IMR-90 (cell line): ENCODE measurements around the gene MRTFA. TPM values are rescaled to one million over a fixed set of nuclear protein-coding genes. Genes with fewer than 3 reads are reported as not detected.

Experiments used
- ATAC-seq: fragments of 200-7000 bp; cut with Tn5 transposase; 2 replicates; pipeline ENCODE4 v1.9.1; 2020; ENCODE audit warnings: low read depth, mild to moderate bottlenecking, moderate library complexity
- BruUV-seq: library from RNA; stranded (reverse); fragments of 400-500 nt; replicated peaks from 2 replicates; lab custom pipeline; 2021; lab: Mats Ljungman, UMichigan
- CTCF ChIA-PET: fragments of 300-600 bp; formaldehyde crosslinking; extraction: SDS; loops from one replicate; lab custom pipeline; 2021; ENCODE audit warnings: antibody characterized with exemption; lab: Yijun Ruan, JAX
- POLR2A ChIA-PET: fragments of 300-600 bp; sonication (Branson Sonifier 250); formaldehyde crosslinking; loops from one replicate; lab custom pipeline; 2022; ENCODE audit warnings: antibody characterized with exemption; ENCODE audit not compliant: unreplicated experiment; lab: Charles Lee
- DNase-seq: peaks from one replicate; pipeline ENCODE4 v3.0.0; 2013
- H2AFZ ChIP-seq: replicated peaks from 2 replicates; pipeline ENCODE3; 2013; ENCODE audit warnings: low read length, mild to moderate bottlenecking; ENCODE audit not compliant: poor library complexity
- H2AK5ac ChIP-seq: 2 replicates; pipeline ENCODE4 v1.6.1; 2013; ENCODE audit warnings: low read depth, low read length, inconsistent platforms
- H2AK9ac ChIP-seq: replicated peaks from 2 replicates; pipeline ENCODE3; 2013; ENCODE audit warnings: mild to moderate bottlenecking, low read depth, low read length, moderate library complexity; ENCODE audit not compliant: poor library complexity
- H2BK120ac ChIP-seq: 2 replicates; pipeline ENCODE4 v1.6.1; 2013; ENCODE audit warnings: low read depth, low read length, inconsistent platforms
- H2BK15ac ChIP-seq: 3 replicates; pipeline ENCODE4 v1.6.1; 2013; ENCODE audit warnings: low read depth, low read length, inconsistent platforms
- H2BK20ac ChIP-seq: 2 replicates; pipeline ENCODE4 v1.6.1; 2013; ENCODE audit warnings: low read depth, mild to moderate bottlenecking, inconsistent platforms, low read length, moderate library complexity
- H2BK5ac ChIP-seq: 2 replicates; pipeline ENCODE4 v1.6.1; 2013; ENCODE audit warnings: mild to moderate bottlenecking, low read depth, low read length, inconsistent platforms; ENCODE audit not compliant: poor library complexity, severe bottlenecking
- H3K14ac ChIP-seq: replicated peaks from 2 replicates; pipeline ENCODE4 v1.6.1; 2013; ENCODE audit warnings: low read depth, low read length, inconsistent platforms
- H3K18ac ChIP-seq: 2 replicates; pipeline ENCODE4 v1.6.1; 2013; ENCODE audit warnings: low read depth, low read length, control low read depth
- H3K23ac ChIP-seq: 2 replicates; pipeline ENCODE4 v1.6.1; 2013; ENCODE audit warnings: low read depth, low read length, inconsistent platforms
- H3K27ac ChIP-seq: 2 replicates; pipeline ENCODE4 v1.5.1; 2013; ENCODE audit warnings: mild to moderate bottlenecking, control low read depth, low read length; ENCODE audit not compliant: insufficient read depth
- H3K27me3 ChIP-seq: 2 replicates; pipeline ENCODE4 v1.6.1; 2013; ENCODE audit warnings: low read length; ENCODE audit not compliant: control insufficient read depth, insufficient read depth
- H3K36me3 ChIP-seq: 2 replicates; pipeline ENCODE4 v1.6.1; 2013; ENCODE audit warnings: low read length, mixed read lengths; ENCODE audit not compliant: control insufficient read depth, insufficient read depth
- H3K4ac ChIP-seq: 2 replicates; pipeline ENCODE4 v1.6.1; 2013; ENCODE audit warnings: low read depth, low read length, inconsistent platforms
- H3K4me1 ChIP-seq: 2 replicates; pipeline ENCODE4 v1.6.1; 2013; ENCODE audit warnings: low read length, mixed read lengths; ENCODE audit not compliant: control insufficient read depth, insufficient read depth
- H3K4me2 ChIP-seq: 2 replicates; pipeline ENCODE4 v1.6.1; 2013; ENCODE audit warnings: low read depth, mild to moderate bottlenecking, control low read depth, low read length, moderate library complexity
- H3K4me3 ChIP-seq: 2 replicates; pipeline ENCODE4 v1.5.1; 2013; ENCODE audit warnings: low read depth, mild to moderate bottlenecking, control low read depth, low read length, moderate library complexity; ENCODE audit not compliant: insufficient read depth
- H3K56ac ChIP-seq: 2 replicates; pipeline ENCODE4 v1.6.1; 2013; ENCODE audit warnings: low read length, inconsistent platforms; ENCODE audit not compliant: insufficient read depth; ENCODE audit errors: extremely low read depth
- H3K79me1 ChIP-seq, 2 experiments: 2 replicates each; pipeline ENCODE4 v1.6.1; 2013; ENCODE audit warnings: low read length in 2 of 2, inconsistent platforms in 1 of 2, low read depth in 1 of 2
- H3K9ac ChIP-seq: 2 replicates; pipeline ENCODE4 v1.6.1; 2013; ENCODE audit warnings: low read depth, low read length, control low read depth
- H3K9me1 ChIP-seq: 2 replicates; pipeline ENCODE4 v1.6.1; 2013; ENCODE audit warnings: low read length, inconsistent platforms; ENCODE audit not compliant: insufficient read depth
- H3K9me3 ChIP-seq: 2 replicates; pipeline ENCODE4 v1.6.1; 2013; ENCODE audit warnings: low read length; ENCODE audit not compliant: control insufficient read depth, insufficient read depth
- H4K20me1 ChIP-seq: 2 replicates; pipeline ENCODE4 v1.6.1; 2013; ENCODE audit warnings: low read length, inconsistent platforms; ENCODE audit not compliant: insufficient read depth
- H4K5ac ChIP-seq: 2 replicates; pipeline ENCODE4 v1.6.1; 2013; ENCODE audit warnings: mild to moderate bottlenecking, low read depth, low read length, control low read depth
- H4K8ac ChIP-seq, 2 experiments: 2 replicates each; pipeline ENCODE4 v1.6.1; 2013; ENCODE audit warnings: low read depth in 2 of 2, low read length in 2 of 2, control low read depth in 1 of 2, inconsistent platforms in 1 of 2
- H4K91ac ChIP-seq: 2 replicates; pipeline ENCODE4 v1.6.1; 2013; ENCODE audit warnings: low read depth, low read length, inconsistent platforms; ENCODE audit not compliant: insufficient read depth
- CEBPB ChIP-seq: IDR thresholded peaks from 2 replicates; pipeline ENCODE4 v1.6.1; 2012; ENCODE audit warnings: low read depth, low read length, improper control_type of control experiment
- MAFK ChIP-seq: IDR thresholded peaks from 2 replicates; pipeline ENCODE4 v1.6.1; 2012; ENCODE audit warnings: low read depth, low read length, improper control_type of control experiment
- MXI1 ChIP-seq: IDR thresholded peaks from 2 replicates; pipeline ENCODE4 v1.6.1; 2012; ENCODE audit warnings: low read depth, mild to moderate bottlenecking, low read length, moderate library complexity, borderline replicate concordance
- NFE2L2 ChIP-seq: fragments of 150-350 bp; IDR thresholded peaks from 2 replicates; pipeline ENCODE4 v1.6.1; 2016; ENCODE audit warnings: low read depth, mild to moderate bottlenecking, low read length
- POLR2A ChIP-seq: IDR thresholded peaks from 2 replicates; pipeline ENCODE4 v1.6.1; 2012; ENCODE audit warnings: mild to moderate bottlenecking, low read depth, low read length
- RCOR1 ChIP-seq: IDR thresholded peaks from 2 replicates; pipeline ENCODE4 v1.6.1; 2012; ENCODE audit warnings: mild to moderate bottlenecking, low read length, improper control_type of control experiment; ENCODE audit not compliant: insufficient replicate concordance
- RFX5 ChIP-seq: IDR thresholded peaks from 2 replicates; pipeline ENCODE4 v1.8.0; 2012; ENCODE audit warnings: low read depth, mild to moderate bottlenecking, low read length, moderate library complexity
- SMC3 ChIP-seq: fragments of 150-350 bp; IDR thresholded peaks from 2 replicates; pipeline ENCODE4 v1.6.1; 2016; ENCODE audit warnings: low read depth, mild to moderate bottlenecking, antibody characterized with exemption, low read length, moderate library complexity
- USF2 ChIP-seq: fragments of 150-350 bp; IDR thresholded peaks from 2 replicates; pipeline ENCODE4 v1.6.1; 2017; ENCODE audit warnings: mild to moderate bottlenecking, antibody characterized with exemption, low read length, low read depth
- WGBS, 2 experiments: methylation state at CpG; one replicate each; pipeline versions ENCODE4 v1.1.5 to v1.1.7; 2013; ENCODE audit warnings: missing lambda C conversion rate in 2 of 2; ENCODE audit not compliant: insufficient read length in 1 of 2; ENCODE audit errors: extremely low coverage in 2 of 2; 5-methylcytosine and 5-hydroxymethylcytosine counted together
- dilution Hi-C: fragments of 300-500 bp; cut with HindIII; formaldehyde crosslinking; loops from one replicate; pipeline ENCODE4 v1.14.3; 2018; ENCODE audit warnings: low sequenced_read_pairs; ENCODE audit not compliant: unreplicated experiment
- in situ Hi-C: fragments of 300-500 bp; cut with MboI; formaldehyde crosslinking; loops from 3 replicates; pipeline ENCODE4 v1.14.3; 2019; ENCODE audit warnings: low sequenced_read_pairs, inconsistent platforms, mixed read lengths
- intact Hi-C: fragments of 100-400 bp; cut with micrococcal nuclease; formaldehyde crosslinking; loops from 2 replicates; pipeline ENCODE4 v1.10.0; 2022
- polyA plus RNA-seq, 3 experiments: library from polyadenylated mRNA; depleted of rRNA; stranded (reverse); fragments of >200 nt; gene quantifications; 2 replicates each; pipeline ENCODE4 v1.2.3, GENCODE V29; 2012; ENCODE audit warnings: low replicate concordance in 1 of 3
- total RNA-seq: library from RNA; depleted of rRNA; stranded (reverse); fragments of >200 nt; gene quantifications from 2 replicates; pipeline ENCODE4 v1.2.3, GENCODE V29; 2012

The MRTFA gene
- total and polyA plus RNA-seq, 2 of the 4 experiments (the other 2 are of a cell fraction): 12.5 to 17.2 TPM

- Histone ChIP-seq H2BK120ac (no peak overlapping the region), H4K91ac (no peak overlapping the region), H3K4me3 (no peak overlapping the region), H3K18ac (no peak overlapping the region), H3K56ac (no peak overlapping the region), H2AK5ac (no peak overlapping the region), H3K27ac (no peak overlapping the region), H4K8ac (no peak overlapping the region), H3K14ac (no peak overlapping the region), H3K4ac (no peak overlapping the region), H2BK15ac (no peak overlapping the region), H2BK20ac (no peak overlapping the region), H3K27me3 (no peaks in the 10 kb centered on the region), H2AFZ (no peak overlapping the region), H3K9me1 (peaks cover 8% of the 10 kb centered on the region; the same call in 1 of the 2 replicates), H3K4me2 (no peak overlapping the region), H3K23ac (no peak overlapping the region), H4K5ac (no peak overlapping the region), H4K20me1 (peaks cover 21% of the 10 kb centered on the region), H3K4me1 (peaks cover 5% of the 10 kb centered on the region; the same call in 1 of the 2 replicates), H3K79me1 (peaks cover 4 to 69% of the 10 kb centered on the region in 2 experiments; a peak in 3 of 4 replicates), H3K9me3 (no peaks in the 10 kb centered on the region), H3K36me3 (peaks cover 71% of the 10 kb centered on the region), H2AK9ac (peak overlapping the region; percentile 39), H3K9ac (no peak overlapping the region), H2BK5ac (no peak overlapping the region)
- no CpG with 5 or more reads among the region's 5 CpGs for WGBS, 2 experiments
- ATAC-seq (no peak), DNase-seq (no peak)
- ChIA-PET CTCF (no interaction called here), POLR2A (interaction anchor here (0.5 kb wide), 1 partner anchor 898 kb away, joined by 8 read pairs; the partner anchor contains the start of gene ATF4)
- dilution Hi-C loops: no loop called here
- TF ChIP-seq NFE2L2: no peak
- no peak for TF ChIP-seq CEBPB
- no peak for TF ChIP-seq RFX5
- no peak for TF ChIP-seq RCOR1
- TF ChIP-seq MAFK: no peak
- TF ChIP-seq USF2: no peak
- TF ChIP-seq MXI1: no peak
- no peak for TF ChIP-seq SMC3
- no peak for TF ChIP-seq POLR2A
- BruUV-seq: no TSS peak
- intact Hi-C loops: no loop called here
- in situ Hi-C loops: no loop called here
Measured at GRCh38 chr22:40417881-40418280, 218.6 kb downstream of the MRTFA start.
